Measurements from ENCODE around the gene DLG5.

Gene DLG5

GRCh38 chr10:77926566-77927401, at the start of gene DLG5:
DLG5 (minus strand) TSS chr10:77926755; CDS start chr10:77926520, 235 bp downstream.
- peak; percentile 80 for DNase-seq (ENCODE audit: low spot score)

- no peak for DNase-seq (ENCODE audit: low spot score)
Observed at GRCh38 chr10:77975086-77975666, 48.6 kb upstream of the DLG5 start.

- DNase-seq (ENCODE audit: low spot score), result no peak
Observed at GRCh38 chr10:77974396-77975074, 48.0 kb upstream of the DLG5 start.

GRCh38 chr10:77973276-77973675, 46.7 kb upstream of the DLG5 start:
- DNase-seq (ENCODE audit: low spot score), result no peak

- no peak for DNase-seq (ENCODE audit: low spot score)
Observed at GRCh38 chr10:77972148-77972547, 45.6 kb upstream of the DLG5 start.

- DNase-seq (ENCODE audit: low spot score), result no peak
Observed at GRCh38 chr10:77971804-77972144, 45.2 kb upstream of the DLG5 start.

GRCh38 chr10:77970869-77971803, 44.6 kb upstream of the DLG5 start:
- no peak for DNase-seq (ENCODE audit: low spot score)

GRCh38 chr10:77969114-77969513, 42.6 kb upstream of the DLG5 start:
- DNase-seq (ENCODE audit: low spot score), result no peak

- no peak for DNase-seq (ENCODE audit: low spot score)
Observed at GRCh38 chr10:77967611-77968022, 41.1 kb upstream of the DLG5 start.

GRCh38 chr10:77965294-77965693, 38.7 kb upstream of the DLG5 start:
- no peak for DNase-seq (ENCODE audit: low spot score)

- no peak for DNase-seq (ENCODE audit: low spot score)
Observed at GRCh38 chr10:77964811-77965210, 38.3 kb upstream of the DLG5 start.

GRCh38 chr10:77963901-77964300, 37.3 kb upstream of the DLG5 start:
- no peak for DNase-seq (ENCODE audit: low spot score)

- no peak for DNase-seq (ENCODE audit: low spot score)
Observed at GRCh38 chr10:77962350-77963146, 36.0 kb upstream of the DLG5 start.

GRCh38 chr10:77961668-77962067, 35.1 kb upstream of the DLG5 start:
- no peak for DNase-seq (ENCODE audit: low spot score)

- no peak for DNase-seq (ENCODE audit: low spot score)
Observed at GRCh38 chr10:77960829-77961329, 34.3 kb upstream of the DLG5 start.

GRCh38 chr10:77959887-77960455, 33.4 kb upstream of the DLG5 start:
- no peak for DNase-seq (ENCODE audit: low spot score)

- no peak for DNase-seq (ENCODE audit: low spot score)
Observed at GRCh38 chr10:77959384-77959783, 32.8 kb upstream of the DLG5 start.

GRCh38 chr10:77955136-77955535, 28.6 kb upstream of the DLG5 start:
- no peak for DNase-seq (ENCODE audit: low spot score)

- peak; percentile 33 for DNase-seq (ENCODE audit: low spot score)
Observed at GRCh38 chr10:77949167-77949566, 22.6 kb upstream of the DLG5 start.

- DNase-seq (ENCODE audit: low spot score), result no peak
Observed at GRCh38 chr10:77946084-77946483, 19.5 kb upstream of the DLG5 start.

- DNase-seq (ENCODE audit: low spot score), result no peak
Observed at GRCh38 chr10:77944519-77944918, 18.0 kb upstream of the DLG5 start.
